ENCODE results near the gene GPR34.

GPR34 gene

DNA sequence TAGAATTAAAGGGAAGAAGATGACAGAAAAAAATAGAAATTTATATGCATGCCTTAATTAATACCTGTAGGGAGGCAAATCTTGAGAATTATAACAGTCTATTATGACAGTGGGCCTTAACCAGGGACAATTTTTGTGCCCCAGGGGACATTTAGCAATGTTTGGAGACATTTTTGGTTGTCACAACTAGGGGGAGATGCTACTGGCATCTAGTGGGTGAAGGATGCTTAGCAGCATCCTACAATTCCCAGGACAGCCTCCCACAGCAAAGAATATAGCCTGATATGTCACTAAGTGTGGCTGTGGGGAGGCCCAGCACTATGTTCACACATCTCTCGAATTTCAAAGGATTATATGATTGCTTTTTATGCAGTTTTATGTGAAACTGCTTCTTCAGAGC lies 45.8 kb downstream of the GPR34 start:
- peak; percentile 14 for DNase-seq (ENCODE audit: low spot score)

DNA sequence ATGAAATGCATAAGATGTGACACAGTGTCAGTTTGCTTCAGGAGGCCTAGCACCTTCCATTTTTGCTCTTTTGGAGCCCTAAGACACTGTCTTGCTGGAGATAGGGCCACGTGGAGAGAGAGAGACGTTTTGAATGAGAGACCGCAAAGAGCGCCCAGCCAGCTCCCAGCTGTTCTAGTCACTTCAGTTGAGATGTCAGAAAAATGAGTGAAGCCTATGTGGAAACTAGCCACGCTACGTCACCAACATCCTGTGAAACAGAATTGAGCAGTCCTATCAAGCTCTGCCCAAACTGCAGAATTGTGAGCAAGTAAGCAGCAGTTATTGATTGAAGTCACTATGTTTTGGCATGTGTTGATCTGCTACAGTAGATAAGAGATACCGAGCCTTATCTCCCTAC lies 48.3 kb downstream of the GPR34 start:
- no peak for DNase-seq (ENCODE audit: low spot score)

DNA sequence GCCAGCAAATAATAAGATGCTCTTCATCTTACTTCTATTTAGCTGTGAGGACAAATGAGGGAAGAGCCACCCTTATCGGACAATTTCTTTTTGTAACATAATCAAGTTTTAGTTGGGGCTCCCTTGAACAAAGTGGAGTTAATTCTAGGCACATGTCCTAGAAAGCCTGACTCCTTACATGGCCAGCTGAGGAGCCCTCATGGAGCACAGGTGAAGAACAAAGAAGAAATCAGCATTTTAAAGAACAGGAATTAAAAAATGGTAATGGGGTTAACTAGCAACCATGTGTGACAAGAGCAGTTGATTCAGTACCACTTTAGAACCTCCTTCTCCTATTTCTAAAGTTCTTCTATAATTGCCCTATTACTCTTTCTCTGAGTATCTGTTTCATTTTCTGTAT lies 51.1 kb downstream of the GPR34 start:
- no peak for DNase-seq (ENCODE audit: low spot score)

All from AG08395 (cell line).